Uterus (tissue), 4 donors: Measurements from ENCODE around the gene DAB2IP. TPM values are rescaled to one million over a fixed set of nuclear protein-coding genes. Genes with fewer than 3 reads are reported as not detected.

ENCODE experiments used
- DNase-seq, 2 donors: peaks; one replicate each; pipeline ENCODE4 v3.0.0-alpha.2; 2019 to 2020
- H3K27ac ChIP-seq, 2 donors: fragments of 200-600 bp; sonication (generic); 1 replicate in 1 of 2; 2 replicates in 1 of 2; pipeline ENCODE4 v1.5.1; 2016 to 2018
- H3K27me3 ChIP-seq, 2 donors: fragments of 200-600 bp; sonication (generic); one replicate each; pipeline ENCODE4 v1.5.1; 2018 to 2019; ENCODE audit warnings: control low read depth in 1 of 2
- H3K36me3 ChIP-seq, 2 donors: fragments of 200-600 bp; sonication (generic); one replicate each; pipeline ENCODE4 v1.5.1; 2019; ENCODE audit warnings: control low read depth in 1 of 2
- H3K4me1 ChIP-seq, 2 donors: fragments of 200-600 bp; sonication (generic); one replicate each; pipeline ENCODE4 v1.5.1; 2018 to 2019; ENCODE audit warnings: control low read depth in 1 of 2
- H3K4me3 ChIP-seq, 2 donors: fragments of 200-600 bp; sonication (generic); 1 replicate in 1 of 2; 2 replicates in 1 of 2; pipeline ENCODE4 v1.5.1; 2018 to 2019; ENCODE audit warnings: mild to moderate bottlenecking in 1 of 2
- H3K9me3 ChIP-seq, 2 donors: fragments of 200-600 bp; sonication (generic); one replicate each; pipeline ENCODE4 v1.5.1; 2019; ENCODE audit warnings: control low read depth in 1 of 2
- CTCF ChIP-seq, 4 experiments: fragments of 200-600 bp in 2 of 4; fragments of 450-650 bp in 2 of 4; sonication (generic) in 2 of 4; IDR thresholded peaks; one replicate each; pipeline ENCODE4 v1.5.1; 2016 to 2019; ENCODE audit warnings: antibody characterized with exemption in 4 of 4, mild to moderate bottlenecking in 2 of 4, moderate library complexity in 1 of 4
- POLR2A ChIP-seq, 2 donors: fragments of 450-650 bp; IDR thresholded peaks; one replicate each; pipeline ENCODE4 v1.6.1; 2016; ENCODE audit warnings: antibody characterized with exemption in 2 of 2, mild to moderate bottlenecking in 1 of 2, moderate library complexity in 1 of 2
- intact Hi-C: fragments of 100-400 bp; cut with DNase I; formaldehyde crosslinking; loops from one replicate; pipeline ENCODE4 v1.15.1; 2023; ENCODE audit warnings: low total_unique reads
- total RNA-seq, 4 donors: library from RNA; depleted of rRNA in 3 of 4; stranded (reverse); fragments of >200 nt in 3 of 4; gene quantifications; one replicate each; pipeline versions ENCODE4 v1.1.0 to v1.2.4, GENCODE V29; 2014 to 2023
- donor health status: DM: yes; HTN: yes; CAD: no.

DAB2IP gene
- total RNA-seq, 4 donors from 2014 or later = 22.0 to 139 (median 31.6) TPM

GRCh38 chr9:121667890-121668289 is 16.5 kb downstream of the DAB2IP start:
- H3K4me1 ChIP-seq = no peaks in the 10 kb centered on the region
- no peak for DNase-seq
- no peaks in the 10 kb centered on the region for H3K27me3 ChIP-seq
- no peak overlapping the region for H3K4me3 ChIP-seq
- intact Hi-C loops = no loop called here
- H3K36me3 ChIP-seq = no peaks in the 10 kb centered on the region
- no peaks in the 10 kb centered on the region for H3K9me3 ChIP-seq
- TF ChIP-seq CTCF (IDR thresholded peaks at IDR 0.05) = no peak
- no peak for TF ChIP-seq POLR2A (IDR thresholded peaks at IDR 0.05)
- H3K27ac ChIP-seq = no peak overlapping the region

GRCh38 chr9:121670431-121670830 is 19.0 kb downstream of the DAB2IP start:
- no peak for TF ChIP-seq POLR2A (IDR thresholded peaks at IDR 0.05)
- no peak for TF ChIP-seq CTCF (IDR thresholded peaks at IDR 0.05)
- Histone ChIP-seq H3K36me3 (no peaks in the 10 kb centered on the region), H3K27me3 (no peaks in the 10 kb centered on the region), H3K4me3 (no peak overlapping the region), H3K9me3 (no peaks in the 10 kb centered on the region), H3K4me1 (no peaks in the 10 kb centered on the region), H3K27ac (no peak overlapping the region)
- peak; percentile 69 to 78 for DNase-seq
- intact Hi-C loops = no loop called here

GRCh38 chr9:121671612-121672155 is 20.2 kb downstream of the DAB2IP start:
- no peak for TF ChIP-seq CTCF (IDR thresholded peaks at IDR 0.05)
- no peak for TF ChIP-seq POLR2A (IDR thresholded peaks at IDR 0.05)
- Histone ChIP-seq H3K4me3 (no peak overlapping the region), H3K4me1 (no peaks in the 10 kb centered on the region), H3K27me3 (no peaks in the 10 kb centered on the region), H3K9me3 (no peaks in the 10 kb centered on the region), H3K27ac (no peak overlapping the region), H3K36me3 (no peaks in the 10 kb centered on the region)
- intact Hi-C loops = no loop called here
- DNase-seq = peak; percentile 42 to 58

GRCh38 chr9:121672213-121672612 is 20.8 kb downstream of the DAB2IP start:
- Histone ChIP-seq H3K9me3 (no peaks in the 10 kb centered on the region), H3K4me3 (no peak overlapping the region), H3K36me3 (no peaks in the 10 kb centered on the region), H3K4me1 (no peaks in the 10 kb centered on the region), H3K27ac (no peak overlapping the region), H3K27me3 (no peaks in the 10 kb centered on the region)
- TF ChIP-seq CTCF (IDR thresholded peaks at IDR 0.05) (no peak), POLR2A (IDR thresholded peaks at IDR 0.05) (no peak)
- intact Hi-C loops = no loop called here
- DNase-seq = peak in 1 of 2 donors; percentile 49

GRCh38 chr9:121672986-121673385 is 21.6 kb downstream of the DAB2IP start:
- no peaks in the 10 kb centered on the region for H3K36me3 ChIP-seq
- intact Hi-C loops = no loop called here
- no peak overlapping the region for H3K27ac ChIP-seq
- no peaks in the 10 kb centered on the region for H3K9me3 ChIP-seq
- H3K27me3 ChIP-seq = no peaks in the 10 kb centered on the region
- no peaks in the 10 kb centered on the region for H3K4me1 ChIP-seq
- TF ChIP-seq CTCF (IDR thresholded peaks at IDR 0.05) (no peak), POLR2A (IDR thresholded peaks at IDR 0.05) (no peak)
- DNase-seq = no peak
- H3K4me3 ChIP-seq = no peak overlapping the region
